ENCODE results near the gene PRELID1. TPM values are rescaled to one million over a fixed set of nuclear protein-coding genes. Genes with fewer than 3 reads are reported as not detected.

The PRELID1 gene
- polyA plus RNA-seq, 2 of the 4 experiments (the other 2 are of a cell fraction): 218 to 250 TPM

DNA sequence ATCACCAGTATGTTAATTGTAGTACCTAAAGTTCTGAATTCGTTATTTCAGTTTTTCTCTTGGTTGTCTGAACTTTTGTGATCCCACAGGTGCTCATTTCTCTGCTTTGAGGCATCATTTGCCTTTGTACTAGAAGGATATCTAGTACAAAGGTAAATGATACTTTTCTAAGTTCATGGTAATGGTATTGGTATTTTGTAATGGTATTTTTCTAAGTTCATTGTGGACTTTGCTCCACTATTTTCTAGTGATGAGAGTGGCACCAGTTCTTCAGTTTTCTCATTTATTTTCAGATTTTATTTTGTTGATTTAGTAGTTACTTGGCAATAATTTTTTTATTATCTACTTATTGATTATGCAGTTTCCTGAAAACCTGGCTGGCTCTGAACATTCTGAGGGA is 42.1 kb upstream of the PRELID1 start:
- ChIA-PET CTCF (no interaction called here), POLR2A (no interaction called here)
- DNase-seq (ENCODE audit: low read depth in 1 of 2, low spot score in 1 of 2) (no peak), FAIRE-seq (no peak), ATAC-seq (no peak)
- H3K9me3 ChIP-seq: no peaks in the 10 kb centered on the region
- H3K4me1 ChIP-seq: no peaks in the 10 kb centered on the region
- TF ChIP-seq CBX2 (IDR thresholded peaks at IDR 0.05; ENCODE audit: borderline replicate concordance, low read depth) (no peak), NR3C1 (IDR thresholded peaks at IDR 0.05) (no peak), ESRRA (IDR thresholded peaks at IDR 0.05; ENCODE audit: borderline replicate concordance, low read length) (no peak), JUNB (IDR thresholded peaks at IDR 0.05) (no peak), ZC3H11A (IDR thresholded peaks at IDR 0.05) (no peak), ZSCAN20 (CRISPR knock-in tag; IDR thresholded peaks at IDR 0.05) (no peak), GATA3 (IDR thresholded peaks at IDR 0.05; ENCODE audit: borderline replicate concordance) (no peak), ZFP36 (IDR thresholded peaks at IDR 0.05; ENCODE audit: borderline replicate concordance, partially characterized antibody) (no peak)
- TF ChIP-seq, protein P1, sequence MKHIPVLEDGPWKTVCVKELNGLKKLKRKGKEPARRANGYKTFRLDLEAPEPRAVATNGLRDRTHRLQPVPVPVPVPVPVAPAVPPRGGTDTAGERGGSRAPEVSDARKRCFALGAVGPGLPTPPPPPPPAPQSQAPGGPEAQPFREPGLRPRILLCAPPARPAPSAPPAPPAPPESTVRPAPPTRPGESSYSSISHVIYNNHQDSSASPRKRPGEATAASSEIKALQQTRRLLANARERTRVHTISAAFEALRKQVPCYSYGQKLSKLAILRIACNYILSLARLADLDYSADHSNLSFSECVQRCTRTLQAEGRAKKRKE (CRISPR knock-in tag; IDR thresholded peaks at IDR 0.05; ENCODE audit: low read depth): no peak
- TF ChIP-seq, protein P2, sequence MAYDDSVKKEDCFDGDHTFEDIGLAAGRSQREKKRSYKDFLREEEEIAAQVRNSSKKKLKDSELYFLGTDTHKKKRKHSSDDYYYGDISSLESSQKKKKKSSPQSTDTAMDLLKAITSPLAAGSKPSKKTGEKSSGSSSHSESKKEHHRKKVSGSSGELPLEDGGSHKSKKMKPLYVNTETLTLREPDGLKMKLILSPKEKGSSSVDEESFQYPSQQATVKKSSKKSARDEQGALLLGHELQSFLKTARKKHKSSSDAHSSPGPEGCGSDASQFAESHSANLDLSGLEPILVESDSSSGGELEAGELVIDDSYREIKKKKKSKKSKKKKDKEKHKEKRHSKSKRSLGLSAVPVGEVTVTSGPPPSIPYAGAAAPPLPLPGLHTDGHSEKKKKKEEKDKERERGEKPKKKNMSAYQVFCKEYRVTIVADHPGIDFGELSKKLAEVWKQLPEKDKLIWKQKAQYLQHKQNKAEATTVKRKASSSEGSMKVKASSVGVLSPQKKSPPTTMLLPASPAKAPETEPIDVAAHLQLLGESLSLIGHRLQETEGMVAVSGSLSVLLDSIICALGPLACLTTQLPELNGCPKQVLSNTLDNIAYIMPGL (CRISPR knock-in tag; IDR thresholded peaks at IDR 0.05; ENCODE audit: borderline replicate concordance): no peak
- TF ChIP-seq, protein P3, sequence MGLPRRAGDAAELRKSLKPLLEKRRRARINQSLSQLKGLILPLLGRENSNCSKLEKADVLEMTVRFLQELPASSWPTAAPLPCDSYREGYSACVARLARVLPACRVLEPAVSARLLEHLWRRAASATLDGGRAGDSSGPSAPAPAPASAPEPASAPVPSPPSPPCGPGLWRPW (IDR thresholded peaks at IDR 0.05): no peak
- WGBS (ENCODE audit: missing lambda C conversion rate): 82% methylated on average over 1 of the region's 1 CpG
- no peak overlapping the region for H3K27ac ChIP-seq
- H3K4me3 ChIP-seq: no peak overlapping the region
- H3K4me2 ChIP-seq: no peak overlapping the region

DNA sequence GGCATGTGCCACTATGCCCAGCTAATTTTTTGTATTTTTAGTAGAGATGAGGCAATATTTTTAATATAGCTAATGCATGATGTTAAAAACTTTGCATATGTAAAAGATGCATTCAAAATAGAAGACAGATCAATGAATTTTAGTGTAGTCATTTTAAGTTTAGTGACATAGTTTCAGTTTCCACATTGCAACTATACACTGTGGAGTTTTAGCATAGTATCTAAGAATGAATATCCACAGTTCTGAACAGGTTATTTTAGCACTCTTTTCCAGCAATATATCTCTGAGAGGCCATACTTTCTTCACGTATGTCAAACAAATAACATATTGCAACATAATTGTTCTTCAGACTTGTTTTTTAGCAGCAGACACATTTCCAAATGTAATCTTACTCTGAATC is 39.4 kb upstream of the PRELID1 start:
- H3K4me3 ChIP-seq: no peak overlapping the region
- no peaks in the 10 kb centered on the region for H3K4me1 ChIP-seq
- FAIRE-seq (no peak), DNase-seq (ENCODE audit: low read depth in 1 of 2, low spot score in 1 of 2) (no peak), ATAC-seq (no peak)
- no peaks in the 10 kb centered on the region for H3K9me3 ChIP-seq
- ChIA-PET CTCF (interaction anchor here (1.1 to 2.0 kb wide), 2 partner anchors 9 to 151 kb away, joined by 3 to 7 read pairs; no protein-coding TSS in a partner anchor), POLR2A (no interaction called here)
- H3K4me2 ChIP-seq: no peak overlapping the region
- no peak overlapping the region for H3K27ac ChIP-seq
- 85% methylated on average over 1 of the region's 1 CpG for WGBS (ENCODE audit: missing lambda C conversion rate)
- TF ChIP-seq ESRRA (IDR thresholded peaks at IDR 0.05; ENCODE audit: borderline replicate concordance, low read length): no peak
- no peak for TF ChIP-seq SREBF2 (IDR thresholded peaks at IDR 0.05)
- TF ChIP-seq MAZ (IDR thresholded peaks at IDR 0.05; ENCODE audit: borderline replicate concordance, low read depth, low read length): no peak
- TF ChIP-seq, protein P3 (IDR thresholded peaks at IDR 0.05): no peak
- no peak for TF ChIP-seq RAD21 (conservative IDR thresholded peaks at IDR 0.05 in 1 of 2, IDR thresholded peaks at IDR 0.05 in 1 of 2)
- no peak for TF ChIP-seq JUNB (IDR thresholded peaks at IDR 0.05)

DNA sequence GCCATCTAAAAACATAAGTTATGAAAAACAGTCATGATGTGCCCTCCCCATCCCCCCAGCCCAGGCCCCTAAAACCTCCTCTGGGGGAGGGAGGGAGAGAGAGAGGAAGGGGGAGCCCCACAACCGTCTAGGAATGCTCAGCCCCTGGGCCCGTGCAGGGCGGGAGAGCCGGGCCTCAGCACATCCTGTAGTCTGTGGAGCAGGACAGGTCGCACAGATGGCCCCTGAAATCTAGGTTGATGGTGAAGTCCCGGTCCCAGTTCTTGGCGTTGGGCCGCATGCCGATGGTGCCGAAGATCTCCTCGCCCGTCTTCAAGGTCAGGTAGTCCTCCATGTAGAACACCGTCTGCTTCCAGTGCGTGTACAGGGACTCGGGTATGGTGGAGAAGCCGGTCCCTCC is 38.2 kb upstream of the PRELID1 start:
- Histone ChIP-seq H3K4me2 (no peak overlapping the region), H3K4me1 (no peaks in the 10 kb centered on the region), H3K9me3 (no peaks in the 10 kb centered on the region), H3K4me3 (no peak overlapping the region), H3K27ac (no peak overlapping the region)
- DNase-seq (ENCODE audit: low read depth in 1 of 2, low spot score in 1 of 2) (no peak), ATAC-seq (no peak; a peak in 1 of 6 replicates), FAIRE-seq (no peak)
- WGBS (ENCODE audit: missing lambda C conversion rate): 93% methylated on average over 15 of the region's 16 CpGs
- TF ChIP-seq MAZ (IDR thresholded peaks at IDR 0.05; ENCODE audit: borderline replicate concordance, low read depth, low read length) (no peak), SREBF2 (IDR thresholded peaks at IDR 0.05) (no peak), RARB (CRISPR knock-in tag; IDR thresholded peaks at IDR 0.05) (no peak), EHMT2 (IDR thresholded peaks at IDR 0.05; ENCODE audit: low read depth) (no peak), BHLHE40 (IDR thresholded peaks at IDR 0.05; ENCODE audit: low read depth, low read length) (no peak)
- POLR2A ChIA-PET: no interaction called here
- CTCF ChIA-PET: interaction anchor here (0.6 to 1.4 kb wide), 3 partner anchors 13 to 53 kb away, joined by 4 to 8 read pairs (median 5); no protein-coding TSS in a partner anchor

All from A549 (cell line).